ENCODE data around the gene FLNB.

FLNB gene

GRCh38 chr3:58180940-58181587 is 172.8 kb downstream of the FLNB start:
- ChIA-PET POLR2A (no interaction called here), CTCF (interaction anchor here (0.6 kb wide), 1 partner anchor 232 kb away, joined by 4 read pairs; no protein-coding TSS in a partner anchor)
- Histone ChIP-seq H3K4me3 (ENCODE audit: low read depth, low read length) (no peak overlapping the region), H3K27ac (ENCODE audit: extremely low read depth, low read depth, low read length) (no peak overlapping the region), H3K9me3 (ENCODE audit: control insufficient read depth, insufficient read depth, low read depth, low read length) (no peaks in the 10 kb centered on the region), H3K36me3 (ENCODE audit: control insufficient read depth in 2 of 2, insufficient read depth in 1 of 2, low read length in 2 of 2) (no peaks in the 10 kb centered on the region), H3K4me1 (ENCODE audit: control insufficient read depth, insufficient read depth, low read length) (no peaks in the 10 kb centered on the region)
- TF ChIP-seq ZNF692 (tag by site-specific recombination; IDR thresholded peaks at IDR 0.05) (no peak), GFI1B (tag by site-specific recombination; IDR thresholded peaks at IDR 0.05) (0 out of 2 replicates have a peak, but pooled peaks have one; percentile 39), ZNF24 (tag by site-specific recombination; IDR thresholded peaks at IDR 0.05) (0 out of 2 replicates have a peak, but pooled peaks have one; percentile 19)

- POLR2A ChIA-PET: no interaction called here
- Histone ChIP-seq H3K27ac (ENCODE audit: extremely low read depth, low read depth, low read length) (no peak overlapping the region), H3K4me1 (ENCODE audit: control insufficient read depth, insufficient read depth, low read length) (no peaks in the 10 kb centered on the region; the same call in 1 of the 2 replicates), H3K36me3 (ENCODE audit: control insufficient read depth in 2 of 2, insufficient read depth in 1 of 2, low read length in 2 of 2) (no peaks in the 10 kb centered on the region), H3K4me3 (ENCODE audit: low read depth, low read length) (no peak overlapping the region), H3K9me3 (ENCODE audit: control insufficient read depth, insufficient read depth, low read depth, low read length) (no peaks in the 10 kb centered on the region)
- TF ChIP-seq ZNF658 (tag by site-specific recombination; IDR thresholded peaks at IDR 0.05): no peak
- TF ChIP-seq ZBTB7A (tag by site-specific recombination; IDR thresholded peaks at IDR 0.05; ENCODE audit: low read depth): no peak
- TF ChIP-seq ZNF48 (tag by site-specific recombination; IDR thresholded peaks at IDR 0.05): no peak
- TF ChIP-seq ZNF221 (tag by site-specific recombination; IDR thresholded peaks at IDR 0.05; ENCODE audit: borderline replicate concordance): no peak
- no peak for TF ChIP-seq ZIC2 (tag by site-specific recombination; IDR thresholded peaks at IDR 0.05)
- TF ChIP-seq ZNF529 (tag by site-specific recombination; IDR thresholded peaks at IDR 0.05; ENCODE audit: insufficient replicate concordance): no peak
- no peak for TF ChIP-seq OSR2 (tag by site-specific recombination; IDR thresholded peaks at IDR 0.05)
- no peak for TF ChIP-seq ZNF777 (tag by site-specific recombination; IDR thresholded peaks at IDR 0.05; ENCODE audit: borderline replicate concordance)
- no peak for TF ChIP-seq ZNF169 (tag by site-specific recombination; IDR thresholded peaks at IDR 0.05)
- no peak for TF ChIP-seq SP3 (tag by site-specific recombination; IDR thresholded peaks at IDR 0.05)
- TF ChIP-seq ZNF747 (tag by site-specific recombination; IDR thresholded peaks at IDR 0.05): no peak
- TF ChIP-seq ZNF280C (tag by site-specific recombination; IDR thresholded peaks at IDR 0.05): no peak
- TF ChIP-seq ZNF580 (tag by site-specific recombination; IDR thresholded peaks at IDR 0.05): no peak
- TF ChIP-seq AEBP2 (tag by site-specific recombination; IDR thresholded peaks at IDR 0.05; ENCODE audit: borderline replicate concordance): no peak
- TF ChIP-seq REPIN1 (tag by site-specific recombination; IDR thresholded peaks at IDR 0.05; ENCODE audit: low read depth): no peak
- TF ChIP-seq ZNF843 (tag by site-specific recombination; IDR thresholded peaks at IDR 0.05): no peak
- CTCF ChIA-PET: no interaction called here
These were observed 175.0 kb downstream of the FLNB start for GRCh38 chr3:58183221-58183620.

Data from HEK293 (cell line).